Measurements from ENCODE around the gene OR4D2. TPM values are rescaled to one million over a fixed set of nuclear protein-coding genes. Genes with fewer than 3 reads are reported as not detected.

Gene OR4D2
- total RNA-seq, 3 donors from 2014 or later: not detected

DNA sequence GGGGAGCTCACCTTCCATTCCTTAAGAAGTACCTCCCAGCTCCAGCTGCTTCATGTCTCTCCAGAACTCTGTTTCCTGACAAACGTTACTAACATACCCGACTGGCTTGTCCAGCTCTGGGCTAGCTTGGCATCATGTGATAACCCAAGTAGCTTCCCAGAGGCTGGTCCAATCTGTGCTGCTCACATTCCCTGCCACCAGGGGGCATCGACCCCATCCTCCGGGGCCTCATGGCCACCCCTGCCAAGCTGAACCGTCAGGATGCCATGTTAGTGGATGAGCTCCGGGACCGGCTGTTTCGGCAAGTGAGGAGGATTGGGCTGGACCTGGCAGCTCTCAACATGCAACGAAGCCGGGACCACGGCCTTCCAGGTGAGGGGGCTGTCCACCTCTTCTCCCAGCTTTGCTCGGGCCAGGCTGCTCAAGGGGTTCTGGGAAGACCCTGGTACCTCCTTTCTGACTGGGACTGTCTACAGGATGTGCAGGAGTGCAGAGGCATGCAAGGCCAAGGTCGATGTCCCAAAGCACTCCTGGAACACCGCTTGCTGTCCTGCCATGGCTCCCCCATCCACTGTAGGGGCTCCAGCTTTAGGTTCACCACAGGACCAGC lies 33.3 kb downstream of the OR4D2 start:
- no peaks in the 10 kb centered on the region for H3K4me1 ChIP-seq
- H3K4me3 ChIP-seq: no peak overlapping the region
- peaks cover 0 to 12% of the 10 kb centered on the region in 2 donors for H3K27me3 ChIP-seq
- no peak overlapping the region for H3K27ac ChIP-seq
- intact Hi-C loops (cut with DNase I; ENCODE audit: low total_unique reads): no loop called here
- H3K36me3 ChIP-seq: no peaks in the 10 kb centered on the region
- no peaks in the 10 kb centered on the region for H3K9me3 ChIP-seq
- TF ChIP-seq, protein P1, sequence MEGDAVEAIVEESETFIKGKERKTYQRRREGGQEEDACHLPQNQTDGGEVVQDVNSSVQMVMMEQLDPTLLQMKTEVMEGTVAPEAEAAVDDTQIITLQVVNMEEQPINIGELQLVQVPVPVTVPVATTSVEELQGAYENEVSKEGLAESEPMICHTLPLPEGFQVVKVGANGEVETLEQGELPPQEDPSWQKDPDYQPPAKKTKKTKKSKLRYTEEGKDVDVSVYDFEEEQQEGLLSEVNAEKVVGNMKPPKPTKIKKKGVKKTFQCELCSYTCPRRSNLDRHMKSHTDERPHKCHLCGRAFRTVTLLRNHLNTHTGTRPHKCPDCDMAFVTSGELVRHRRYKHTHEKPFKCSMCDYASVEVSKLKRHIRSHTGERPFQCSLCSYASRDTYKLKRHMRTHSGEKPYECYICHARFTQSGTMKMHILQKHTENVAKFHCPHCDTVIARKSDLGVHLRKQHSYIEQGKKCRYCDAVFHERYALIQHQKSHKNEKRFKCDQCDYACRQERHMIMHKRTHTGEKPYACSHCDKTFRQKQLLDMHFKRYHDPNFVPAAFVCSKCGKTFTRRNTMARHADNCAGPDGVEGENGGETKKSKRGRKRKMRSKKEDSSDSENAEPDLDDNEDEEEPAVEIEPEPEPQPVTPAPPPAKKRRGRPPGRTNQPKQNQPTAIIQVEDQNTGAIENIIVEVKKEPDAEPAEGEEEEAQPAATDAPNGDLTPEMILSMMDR (IDR thresholded peaks at IDR 0.05): no peak
- TF ChIP-seq POLR2AphosphoS5 (IDR thresholded peaks at IDR 0.05) (no peak), POLR2A (IDR thresholded peaks at IDR 0.05) (no peak)
- no peak for DNase-seq (ENCODE audit: low spot score in 2 of 2)

DNA sequence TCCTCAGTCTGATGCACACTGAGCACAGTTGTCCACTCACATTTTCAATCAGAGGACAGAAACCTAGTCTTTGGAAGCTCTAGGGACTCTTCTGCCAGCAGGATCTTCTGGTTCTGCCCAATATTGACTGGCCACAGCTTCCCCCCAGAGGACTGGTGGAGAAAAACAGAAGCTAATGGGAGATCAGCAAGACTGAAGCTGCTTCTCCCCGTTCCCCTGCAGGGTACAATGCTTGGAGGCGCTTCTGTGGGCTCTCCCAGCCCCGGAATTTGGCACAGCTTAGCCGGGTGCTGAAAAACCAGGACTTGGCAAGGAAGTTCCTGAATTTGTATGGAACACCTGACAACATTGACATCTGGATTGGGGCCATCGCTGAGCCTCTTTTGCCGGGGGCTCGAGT lies 36.1 kb downstream of the OR4D2 start:
- TF ChIP-seq, protein P1 (IDR thresholded peaks at IDR 0.05): no peak
- TF ChIP-seq POLR2A (IDR thresholded peaks at IDR 0.05): no peak
- TF ChIP-seq POLR2AphosphoS5 (IDR thresholded peaks at IDR 0.05): no peak
- Histone ChIP-seq H3K27ac (no peak overlapping the region), H3K4me3 (no peak overlapping the region), H3K36me3 (no peaks in the 10 kb centered on the region), H3K27me3 (peaks cover 0 to 6% of the 10 kb centered on the region in 2 donors), H3K9me3 (no peaks in the 10 kb centered on the region), H3K4me1 (no peaks in the 10 kb centered on the region)
- no peak for DNase-seq (ENCODE audit: low spot score in 2 of 2)
- intact Hi-C loops (cut with DNase I; ENCODE audit: low total_unique reads): no loop called here

DNA sequence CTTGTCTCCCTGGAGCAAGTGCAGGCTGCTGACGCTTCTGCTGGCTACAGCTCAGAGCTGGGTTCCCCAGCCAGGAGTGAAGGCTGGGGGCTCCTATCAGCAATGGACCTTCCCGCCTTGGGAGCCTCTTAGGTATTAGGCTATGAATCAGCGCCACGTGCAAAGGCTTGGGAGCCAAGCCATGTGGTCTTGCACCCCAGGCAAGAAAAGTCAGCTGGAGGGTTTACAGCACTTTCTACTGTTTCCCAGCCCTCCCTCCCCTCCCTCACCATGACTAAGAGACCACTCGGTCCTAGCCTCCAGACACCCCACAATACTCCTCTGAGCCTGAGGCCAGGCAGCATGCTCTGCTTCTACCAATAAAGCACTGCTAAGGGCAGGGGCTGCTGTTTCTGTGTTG lies 38.0 kb downstream of the OR4D2 start:
- no peaks in the 10 kb centered on the region for H3K9me3 ChIP-seq

DNA sequence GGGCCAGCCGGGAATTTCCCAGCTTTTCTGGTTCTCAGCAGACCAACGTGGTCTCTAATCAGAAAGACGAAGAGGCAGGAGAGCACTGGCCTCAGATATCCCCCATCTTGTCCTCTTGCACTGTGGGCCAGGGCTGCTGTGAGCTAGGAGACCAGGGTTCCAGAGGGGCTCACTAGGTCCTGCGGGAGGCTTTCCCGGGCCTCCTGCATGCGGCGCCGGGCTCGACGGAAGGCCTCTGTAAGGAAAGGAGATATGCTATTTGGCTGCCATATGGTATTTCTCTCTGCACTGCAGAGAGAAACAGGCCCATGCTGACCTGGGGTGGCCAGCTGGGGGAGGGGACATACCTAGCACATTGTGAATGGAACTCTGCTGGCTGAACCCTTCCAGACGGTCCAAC lies 39.2 kb downstream of the OR4D2 start:
- Histone ChIP-seq H3K27me3 (no peaks in the 10 kb centered on the region), H3K36me3 (no peaks in the 10 kb centered on the region), H3K4me3 (no peak overlapping the region), H3K4me1 (no peaks in the 10 kb centered on the region), H3K27ac (no peak overlapping the region), H3K9me3 (no peaks in the 10 kb centered on the region)
- TF ChIP-seq POLR2A (IDR thresholded peaks at IDR 0.05) (no peak), POLR2AphosphoS5 (IDR thresholded peaks at IDR 0.05) (no peak)
- TF ChIP-seq, protein P1 (IDR thresholded peaks at IDR 0.05): no peak
- intact Hi-C loops (cut with DNase I; ENCODE audit: low total_unique reads): no loop called here
- DNase-seq (ENCODE audit: low spot score in 2 of 2): no peak

More for the DNA sequence above, 38.0 kb downstream of the OR4D2 start:
- Histone ChIP-seq H3K4me1 (no peaks in the 10 kb centered on the region), H3K27me3 (no peaks in the 10 kb centered on the region), H3K36me3 (no peaks in the 10 kb centered on the region), H3K27ac (no peak overlapping the region), H3K4me3 (no peak overlapping the region)
- intact Hi-C loops (cut with DNase I; ENCODE audit: low total_unique reads): no loop called here
- no peak for DNase-seq (ENCODE audit: low spot score in 2 of 2)
- TF ChIP-seq POLR2AphosphoS5 (IDR thresholded peaks at IDR 0.05) (no peak), POLR2A (IDR thresholded peaks at IDR 0.05) (no peak)
- TF ChIP-seq, protein P1 (IDR thresholded peaks at IDR 0.05): no peak

DNA sequence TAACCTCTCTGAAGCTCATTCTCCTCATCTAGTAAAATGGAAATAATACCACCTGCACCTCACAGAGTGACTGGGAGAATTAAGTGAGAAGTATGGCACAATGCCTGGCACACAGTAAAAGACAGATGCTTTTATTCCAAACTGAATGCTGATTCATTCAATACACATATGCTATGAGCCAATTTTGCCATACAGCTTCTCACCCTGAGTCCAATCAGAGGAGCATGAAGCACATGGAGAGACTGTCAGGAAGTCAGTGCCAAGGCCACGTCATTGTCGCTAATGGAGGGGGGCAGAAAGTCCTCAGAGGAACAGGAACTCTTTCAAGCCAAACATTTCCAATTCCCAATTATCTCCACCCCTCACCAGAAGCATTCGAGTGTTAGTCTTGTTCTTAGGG lies 40.7 kb downstream of the OR4D2 start:
- Histone ChIP-seq H3K27me3 (no peaks in the 10 kb centered on the region), H3K27ac (no peak overlapping the region), H3K4me1 (no peaks in the 10 kb centered on the region), H3K9me3 (no peaks in the 10 kb centered on the region), H3K4me3 (no peak overlapping the region), H3K36me3 (no peaks in the 10 kb centered on the region)
- no peak for DNase-seq (ENCODE audit: low spot score in 2 of 2)
- intact Hi-C loops (cut with DNase I; ENCODE audit: low total_unique reads): no loop called here
- TF ChIP-seq POLR2AphosphoS5 (IDR thresholded peaks at IDR 0.05) (no peak), POLR2A (IDR thresholded peaks at IDR 0.05) (no peak)
- TF ChIP-seq, protein P1 (IDR thresholded peaks at IDR 0.05): no peak
